Fibroblast of lung (primary cell): ENCODE data around the gene CREB3L1.

Experiments
- EZH2 ChIP-seq: IDR thresholded peaks from 2 replicates; pipeline ENCODE4 v1.5.1; 2012; ENCODE audit warnings: low read length, control low read depth, mild to moderate bottlenecking; ENCODE audit errors: missing control alignments
- TF ChIP-seq, protein P1 (sequence below), 2 donors: IDR thresholded peaks in 1 of 2; conservative IDR thresholded peaks in 1 of 2; 1 replicate in 1 of 2; 2 replicates in 1 of 2; pipeline ENCODE4 v1.5.1; 2011 to 2012; ENCODE audit warnings: low read length in 2 of 2, control low read depth in 1 of 2, inconsistent platforms in 1 of 2, low read depth in 1 of 2, mild to moderate bottlenecking in 1 of 2

- TF ChIP-seq, protein P1, sequence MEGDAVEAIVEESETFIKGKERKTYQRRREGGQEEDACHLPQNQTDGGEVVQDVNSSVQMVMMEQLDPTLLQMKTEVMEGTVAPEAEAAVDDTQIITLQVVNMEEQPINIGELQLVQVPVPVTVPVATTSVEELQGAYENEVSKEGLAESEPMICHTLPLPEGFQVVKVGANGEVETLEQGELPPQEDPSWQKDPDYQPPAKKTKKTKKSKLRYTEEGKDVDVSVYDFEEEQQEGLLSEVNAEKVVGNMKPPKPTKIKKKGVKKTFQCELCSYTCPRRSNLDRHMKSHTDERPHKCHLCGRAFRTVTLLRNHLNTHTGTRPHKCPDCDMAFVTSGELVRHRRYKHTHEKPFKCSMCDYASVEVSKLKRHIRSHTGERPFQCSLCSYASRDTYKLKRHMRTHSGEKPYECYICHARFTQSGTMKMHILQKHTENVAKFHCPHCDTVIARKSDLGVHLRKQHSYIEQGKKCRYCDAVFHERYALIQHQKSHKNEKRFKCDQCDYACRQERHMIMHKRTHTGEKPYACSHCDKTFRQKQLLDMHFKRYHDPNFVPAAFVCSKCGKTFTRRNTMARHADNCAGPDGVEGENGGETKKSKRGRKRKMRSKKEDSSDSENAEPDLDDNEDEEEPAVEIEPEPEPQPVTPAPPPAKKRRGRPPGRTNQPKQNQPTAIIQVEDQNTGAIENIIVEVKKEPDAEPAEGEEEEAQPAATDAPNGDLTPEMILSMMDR (conservative IDR thresholded peaks at IDR 0.05 in 1 of 2, IDR thresholded peaks at IDR 0.05 in 1 of 2; ENCODE audit: low read depth in 1 of 2, low read length in 2 of 2), result no peak
- TF ChIP-seq EZH2, result no peak
Observed at GRCh38 chr11:46290011-46290410, 12.5 kb downstream of the CREB3L1 start.
